Measurements from ENCODE around the gene PTPRN2.

PTPRN2 gene

DNA sequence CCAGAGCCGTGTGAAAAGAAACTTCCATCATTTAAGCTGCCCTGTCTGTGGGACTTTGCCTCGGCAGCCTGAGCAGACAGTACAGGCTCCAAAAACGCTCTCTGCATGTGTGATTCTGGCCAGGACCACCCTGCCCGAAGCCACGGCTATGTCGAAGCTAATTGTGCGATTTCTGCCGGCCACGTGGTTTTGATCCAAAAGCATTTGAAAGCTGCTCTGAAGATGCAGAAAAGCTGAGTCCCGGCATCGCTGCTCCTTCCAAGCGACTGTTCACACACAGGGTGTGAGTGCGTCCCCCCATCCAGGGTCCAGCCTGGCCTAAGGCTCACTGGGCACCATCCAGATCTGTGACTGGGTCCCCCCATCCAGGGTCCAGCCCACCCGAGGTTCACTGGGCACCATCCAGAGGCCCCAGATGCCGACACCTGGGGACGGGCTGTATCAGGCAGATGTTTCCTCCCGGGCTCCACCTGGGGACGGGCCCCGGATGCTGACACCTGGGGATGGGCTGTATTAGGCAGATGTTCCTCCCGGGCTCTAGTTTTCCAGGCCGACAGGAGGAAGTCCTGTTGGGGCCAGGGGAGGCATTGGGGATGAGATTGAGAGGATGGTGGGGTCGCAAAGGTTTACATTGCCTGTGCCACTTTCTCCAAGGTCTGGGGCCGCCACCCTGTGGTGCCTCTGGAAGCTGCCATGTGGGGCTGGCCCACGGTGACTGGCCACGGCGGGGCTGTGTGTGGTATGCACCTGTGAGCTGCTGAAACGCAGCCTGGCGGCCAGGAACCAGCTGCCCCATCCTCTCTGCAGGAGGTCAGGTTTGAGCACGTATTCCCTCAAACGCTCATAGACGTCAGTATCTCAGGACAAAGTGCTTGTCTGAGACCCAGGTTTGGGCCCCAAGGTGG is 723.5 kb downstream of the PTPRN2 start:
- no peak for DNase-seq

DNA sequence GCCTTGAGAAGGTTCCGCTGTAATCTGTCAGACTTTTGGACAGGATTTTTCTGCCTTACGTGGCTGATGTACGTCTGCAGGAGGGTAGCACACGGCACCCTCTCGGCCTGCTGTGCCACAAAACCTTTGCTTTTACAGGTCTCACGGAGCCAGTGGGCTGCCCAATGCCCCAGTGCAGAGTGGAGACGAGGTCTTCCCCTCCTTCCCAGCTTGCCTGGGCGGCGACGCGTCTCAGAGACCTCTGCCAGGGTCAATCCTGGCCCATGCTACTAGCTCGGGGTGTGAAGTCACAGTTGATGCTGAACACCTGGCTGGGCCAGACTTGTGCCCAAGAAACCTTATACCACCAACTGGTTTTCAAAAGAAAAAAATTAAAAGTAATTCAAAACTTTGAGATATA is 724.4 kb downstream of the PTPRN2 start:
- DNase-seq = no peak

DNA sequence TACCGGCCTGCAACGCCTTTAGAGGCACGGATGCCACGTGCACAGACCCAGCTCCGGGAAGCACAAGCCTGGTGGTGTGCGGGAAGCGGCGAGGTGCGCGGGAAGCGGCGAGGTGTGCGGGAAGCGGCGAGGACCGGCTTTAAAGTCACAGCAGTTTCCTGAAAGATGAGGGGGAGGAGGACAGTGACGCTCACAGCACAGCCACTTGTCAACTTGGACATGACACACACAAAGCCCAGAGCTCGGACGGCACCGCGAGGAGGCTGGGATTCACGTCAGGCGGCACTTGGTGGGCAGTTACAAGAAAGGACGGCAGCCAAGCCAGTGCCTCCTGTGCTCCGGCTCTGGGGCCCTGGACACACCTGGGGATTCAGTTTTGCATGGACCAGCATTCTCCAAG is 724.9 kb downstream of the PTPRN2 start:
- DNase-seq = no peak

DNA sequence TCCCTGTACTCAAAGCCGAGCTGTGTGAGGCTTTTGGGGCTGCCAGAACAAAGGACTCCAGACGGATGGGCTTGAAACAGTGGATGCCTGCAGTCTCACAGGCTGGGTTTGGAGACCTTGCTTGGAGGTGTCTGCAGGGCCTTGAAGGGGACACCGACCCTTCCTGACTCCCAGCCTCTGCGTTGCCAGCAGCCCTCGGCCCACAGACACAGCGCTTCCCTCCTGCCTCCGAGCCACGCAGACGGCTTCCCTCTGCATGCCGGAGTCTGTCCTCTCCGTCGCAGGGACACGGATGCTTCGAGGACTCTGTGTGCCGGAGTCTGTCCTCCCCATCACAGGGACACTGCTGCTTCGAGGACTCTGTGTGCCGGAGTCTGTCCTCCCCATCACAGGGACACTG is 726.1 kb downstream of the PTPRN2 start:
- DNase-seq = no peak

DNA sequence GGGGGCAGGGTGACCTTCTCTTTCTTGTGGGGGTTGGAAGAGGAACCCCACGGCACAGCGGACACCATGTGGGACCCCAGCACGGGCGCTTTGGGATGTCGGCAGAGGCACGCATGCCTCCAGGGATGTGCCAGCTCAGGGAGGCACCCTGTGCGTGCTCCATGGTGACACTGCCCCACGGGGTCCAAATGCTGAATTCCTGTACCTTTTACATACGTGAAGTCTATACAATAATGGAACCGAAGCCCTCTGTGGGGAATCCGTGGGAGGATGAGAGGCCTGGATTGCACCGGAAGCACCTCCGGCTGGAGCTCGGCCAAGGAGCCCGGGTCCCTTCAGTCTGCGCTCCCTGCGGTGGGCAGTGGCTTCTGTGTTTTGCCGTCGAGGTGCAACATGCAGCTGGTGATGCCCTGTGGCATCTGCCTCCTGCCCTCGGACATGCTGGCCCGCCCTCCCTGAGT is 726.6 kb downstream of the PTPRN2 start:
- no peak for DNase-seq

DNA sequence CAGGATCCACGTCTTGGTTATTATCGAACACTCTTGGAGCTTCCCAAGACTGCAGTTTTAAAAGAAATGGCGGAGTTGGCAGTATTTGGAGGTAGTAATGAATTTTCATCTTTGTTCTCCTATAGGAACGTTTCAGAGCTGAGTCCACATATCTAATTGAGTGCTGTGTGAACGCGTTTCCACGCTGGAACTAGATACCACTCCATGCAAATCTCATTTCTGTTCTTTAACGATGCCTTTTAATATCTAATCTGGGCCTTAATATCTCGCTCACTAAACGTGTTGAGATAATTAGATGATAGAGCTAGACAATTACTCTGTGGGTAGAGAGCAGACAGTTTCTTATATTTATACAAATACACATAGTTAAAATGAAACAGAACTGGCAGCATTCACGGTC is 727.2 kb downstream of the PTPRN2 start:
- DNase-seq = no peak

DNA sequence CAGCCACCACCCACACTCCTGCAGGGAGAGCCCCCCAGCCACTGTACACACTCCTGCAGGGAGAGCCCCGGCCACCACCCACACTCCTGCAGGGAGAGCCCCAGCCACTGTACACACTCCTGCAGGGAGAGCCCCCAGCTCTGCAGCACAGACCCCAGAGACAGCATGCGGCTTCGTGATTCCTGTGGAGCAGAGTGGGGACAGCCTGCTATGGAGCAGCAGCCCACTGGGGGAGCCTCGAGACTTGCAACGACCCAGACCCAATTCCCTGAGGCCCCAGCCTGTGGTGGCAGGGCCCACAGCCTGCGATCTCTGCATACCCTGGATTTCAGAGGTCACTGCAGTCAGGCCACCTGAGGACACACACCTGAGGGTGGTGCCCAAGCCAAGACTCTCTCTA is 727.7 kb downstream of the PTPRN2 start:
- DNase-seq = no peak

DNA sequence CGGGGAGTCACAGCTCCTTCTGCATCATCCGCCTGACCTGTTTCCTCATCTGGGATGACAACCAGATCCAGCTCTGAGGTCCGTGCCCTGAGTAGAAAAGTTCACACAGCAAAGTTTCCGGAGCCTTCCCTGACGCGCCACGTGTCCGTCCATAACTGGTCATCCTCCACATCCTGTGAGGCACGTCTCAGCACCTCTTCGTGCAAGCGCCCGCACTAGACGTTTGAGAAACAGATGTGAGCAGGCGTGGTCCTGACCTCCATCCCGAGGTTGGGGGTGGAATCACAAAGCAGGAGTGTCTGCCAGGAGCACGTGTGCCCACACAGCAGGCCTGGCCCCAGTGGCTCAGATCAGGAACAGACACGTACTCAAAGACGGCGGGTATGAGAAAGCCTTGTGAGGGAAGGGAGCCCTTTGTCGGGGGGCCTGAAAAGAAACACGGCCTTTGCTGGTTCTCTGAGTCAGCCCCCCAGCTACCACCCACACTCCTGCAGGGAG is 730.0 kb downstream of the PTPRN2 start:
- no peak for DNase-seq

DNA sequence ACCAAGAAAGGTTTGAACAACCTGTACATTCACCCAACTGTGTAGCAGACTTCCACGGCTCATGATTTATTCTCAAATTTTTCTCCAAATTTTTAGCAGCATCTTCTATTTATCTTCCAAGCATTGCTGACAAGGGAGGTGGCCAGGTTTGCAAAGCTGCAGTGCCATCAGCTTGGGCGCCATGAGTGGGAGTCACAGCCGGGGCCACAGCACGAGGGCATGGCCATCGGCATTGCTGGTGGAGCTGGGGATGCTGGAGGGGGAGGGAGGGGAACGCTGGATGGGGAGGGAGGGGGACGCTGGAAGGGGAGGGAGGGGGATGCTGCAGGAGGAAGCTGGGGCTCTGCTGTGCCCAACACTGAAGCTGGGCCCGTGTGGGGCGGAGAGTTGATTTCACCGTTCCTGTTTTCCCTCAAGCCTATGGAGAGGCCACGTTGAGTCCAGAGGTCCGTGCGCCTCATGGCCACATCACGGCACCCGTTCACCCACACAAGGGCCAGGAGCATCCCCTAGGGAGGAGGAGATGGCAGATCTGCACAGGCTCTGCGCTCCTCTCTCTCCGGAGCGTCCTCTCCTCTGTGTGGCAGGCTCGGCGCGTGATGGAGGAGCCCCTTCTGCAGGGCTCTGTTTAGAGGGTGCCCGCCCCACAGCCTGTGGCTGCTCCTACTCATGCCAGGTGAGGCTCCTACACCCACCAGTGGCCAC is 730.6 kb downstream of the PTPRN2 start:
- DNase-seq = no peak

DNA sequence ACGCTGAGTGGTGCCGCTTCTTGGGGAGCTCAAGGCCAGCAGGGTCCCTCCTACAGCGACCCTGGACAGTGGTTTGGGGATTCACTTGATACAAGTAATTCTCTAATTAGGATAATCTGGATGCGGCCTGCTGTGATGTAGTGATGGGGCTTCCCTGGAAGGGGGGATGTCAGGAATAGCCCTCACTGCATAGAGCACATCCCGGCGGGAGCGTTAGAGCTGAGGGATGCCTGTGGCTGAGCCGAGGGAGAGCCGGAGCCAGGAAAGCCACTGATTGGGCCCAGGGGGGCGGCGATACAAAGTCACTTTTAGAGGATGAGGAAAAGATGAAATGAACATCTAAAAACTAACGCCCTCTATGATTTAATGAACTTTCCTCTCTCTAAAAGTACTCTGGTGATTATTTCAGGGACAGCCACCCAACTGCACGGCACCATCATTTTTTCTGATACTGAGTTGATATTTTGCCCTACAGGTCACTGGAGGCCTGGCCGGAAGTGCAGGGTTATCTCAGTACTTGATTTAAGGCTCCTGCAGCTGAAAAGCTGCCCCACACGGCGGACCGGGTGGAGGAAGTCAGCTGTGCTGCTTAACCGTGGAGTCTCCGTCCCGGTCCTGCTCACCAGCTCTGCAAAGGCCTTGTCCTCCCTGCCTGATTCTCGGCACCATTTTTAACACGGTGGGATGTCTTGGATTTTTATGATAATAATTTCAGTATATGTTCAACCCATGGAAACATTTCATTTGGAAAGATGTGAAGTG is 732.0 kb downstream of the PTPRN2 start:
- DNase-seq = no peak

DNA sequence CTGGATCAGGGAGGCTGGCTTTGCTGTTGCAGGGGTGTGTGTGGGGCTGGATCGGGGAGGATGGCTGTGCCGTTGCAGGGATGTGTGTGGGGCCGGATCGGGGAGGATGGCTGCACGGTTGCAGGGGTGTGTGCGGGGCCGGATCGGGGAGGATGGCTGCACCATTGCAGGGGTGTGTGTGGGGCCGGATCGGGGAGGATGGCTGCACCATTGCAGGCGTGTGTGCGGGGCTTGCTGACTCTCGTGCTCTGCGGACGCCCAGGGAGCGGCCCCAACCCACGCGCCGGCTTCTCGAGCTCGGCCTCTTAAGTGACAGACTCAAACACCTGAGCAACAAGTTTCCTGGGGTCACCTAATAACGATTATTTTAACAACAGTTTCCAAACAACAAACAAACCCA is 732.6 kb downstream of the PTPRN2 start:
- no peak for DNase-seq

DNA sequence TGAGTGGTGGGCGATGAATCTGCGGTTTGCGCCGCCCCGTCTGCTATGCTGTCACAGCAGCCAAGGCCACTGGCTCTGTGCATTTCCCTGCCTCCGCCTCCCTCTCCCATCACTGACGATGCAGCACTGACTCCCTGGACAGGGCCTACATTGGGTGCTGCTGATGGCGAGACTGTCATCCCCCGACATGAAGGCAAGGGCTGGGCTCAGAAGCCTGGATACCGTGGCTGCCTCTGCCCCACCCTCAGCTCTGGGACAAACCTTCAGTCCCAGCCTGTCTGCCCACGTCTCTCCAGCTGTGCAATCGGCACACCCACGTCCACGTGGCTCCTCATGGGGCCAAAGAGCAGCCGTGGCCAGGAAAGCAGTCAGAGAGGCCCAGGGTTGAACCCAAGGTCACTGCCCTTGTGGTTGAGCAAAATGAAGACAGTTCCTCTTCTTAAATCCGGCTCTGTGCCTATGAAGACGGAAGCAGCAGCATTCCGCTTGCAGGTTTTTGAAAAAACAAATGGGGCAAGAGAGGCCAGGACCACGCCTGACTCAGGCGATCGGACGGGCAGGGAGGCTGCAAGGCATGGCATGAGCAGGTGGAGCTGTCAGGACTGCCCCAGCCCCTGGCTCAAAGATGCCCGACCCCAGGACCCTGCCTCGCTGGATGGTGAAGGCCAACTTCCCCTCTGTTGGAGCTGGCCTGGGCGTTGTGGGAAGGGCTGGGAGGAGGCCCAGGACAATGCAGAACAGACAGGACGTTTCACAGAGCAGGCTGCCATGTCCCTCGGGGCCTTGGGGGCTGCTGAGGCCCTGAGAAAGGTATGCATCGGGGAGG is 733.3 kb downstream of the PTPRN2 start:
- no peak for DNase-seq

DNA sequence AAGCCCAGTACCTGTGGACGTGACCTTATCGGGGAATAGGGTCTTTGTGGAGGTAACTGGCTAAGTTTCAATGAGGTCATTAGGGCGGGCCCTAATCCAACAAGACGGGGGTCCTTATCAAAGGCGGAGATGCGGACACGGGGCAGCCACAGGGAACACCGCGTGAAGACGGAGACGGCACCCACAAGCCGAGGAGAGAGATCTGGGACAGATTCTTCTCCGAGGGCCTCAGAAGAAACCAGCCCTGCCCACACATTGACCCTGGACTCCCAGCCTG is 733.9 kb downstream of the PTPRN2 start:
- no peak for DNase-seq

DNA sequence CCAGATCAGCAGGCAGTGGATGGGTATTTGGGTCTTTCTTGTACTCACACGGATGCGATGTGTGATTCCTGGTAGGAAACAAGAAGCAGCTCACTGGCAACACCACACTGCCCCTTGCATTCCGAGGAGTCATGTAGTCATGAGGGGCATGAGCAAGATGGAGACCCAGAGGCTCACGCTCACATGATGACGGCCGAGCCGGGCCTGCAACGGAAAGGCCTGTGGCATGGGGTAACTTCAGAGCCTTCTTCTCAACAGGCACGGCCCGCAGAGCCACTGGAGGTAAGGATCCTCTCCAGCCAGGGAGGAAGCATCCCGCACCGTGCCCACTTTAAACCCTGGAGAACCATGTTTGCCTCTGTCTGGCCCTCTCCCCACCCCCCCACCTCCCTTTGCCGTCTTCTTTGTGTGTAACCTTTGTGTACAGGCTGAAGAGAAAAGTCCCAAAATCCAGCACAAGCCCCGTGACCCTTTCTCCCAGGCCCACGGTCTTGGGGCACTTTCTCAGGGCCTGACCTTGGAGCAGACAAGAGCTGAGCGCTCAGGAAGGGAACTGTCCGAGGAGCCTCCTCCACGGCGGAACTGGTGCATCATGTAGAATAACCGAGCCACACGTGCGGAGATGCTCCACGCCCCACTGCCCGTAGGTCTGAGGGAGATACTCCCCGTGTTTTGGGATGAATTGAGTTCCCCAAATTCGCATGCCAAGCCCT is 734.4 kb downstream of the PTPRN2 start:
- DNase-seq = no peak

DNA sequence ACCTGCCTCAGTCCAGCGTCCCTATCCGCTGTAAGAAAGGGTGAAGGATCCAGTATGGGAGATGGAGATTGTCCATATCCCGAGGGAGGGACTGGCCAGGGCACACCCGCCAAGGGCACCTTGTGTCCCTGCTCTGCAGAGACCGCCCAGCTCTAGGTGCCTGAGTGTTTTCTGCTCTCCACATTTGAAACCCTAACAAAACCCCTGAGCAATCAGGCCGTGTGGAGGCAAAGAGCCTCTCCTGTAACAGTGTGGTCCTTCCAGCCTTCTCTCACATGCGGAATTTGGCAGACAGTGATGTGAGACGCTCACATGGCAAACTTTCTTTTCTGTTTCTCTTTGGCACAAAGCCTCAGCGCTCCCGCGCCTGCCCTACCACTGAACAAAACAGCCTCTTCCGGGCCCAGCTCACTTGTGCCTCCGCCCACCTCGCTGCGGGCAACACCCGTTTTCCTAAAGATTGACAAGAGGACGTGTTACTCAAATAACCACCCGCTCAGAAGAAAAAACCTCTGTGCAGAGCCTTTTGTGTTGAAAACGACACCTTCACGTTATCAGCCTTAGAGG is 736.0 kb downstream of the PTPRN2 start:
- no peak for DNase-seq

DNA sequence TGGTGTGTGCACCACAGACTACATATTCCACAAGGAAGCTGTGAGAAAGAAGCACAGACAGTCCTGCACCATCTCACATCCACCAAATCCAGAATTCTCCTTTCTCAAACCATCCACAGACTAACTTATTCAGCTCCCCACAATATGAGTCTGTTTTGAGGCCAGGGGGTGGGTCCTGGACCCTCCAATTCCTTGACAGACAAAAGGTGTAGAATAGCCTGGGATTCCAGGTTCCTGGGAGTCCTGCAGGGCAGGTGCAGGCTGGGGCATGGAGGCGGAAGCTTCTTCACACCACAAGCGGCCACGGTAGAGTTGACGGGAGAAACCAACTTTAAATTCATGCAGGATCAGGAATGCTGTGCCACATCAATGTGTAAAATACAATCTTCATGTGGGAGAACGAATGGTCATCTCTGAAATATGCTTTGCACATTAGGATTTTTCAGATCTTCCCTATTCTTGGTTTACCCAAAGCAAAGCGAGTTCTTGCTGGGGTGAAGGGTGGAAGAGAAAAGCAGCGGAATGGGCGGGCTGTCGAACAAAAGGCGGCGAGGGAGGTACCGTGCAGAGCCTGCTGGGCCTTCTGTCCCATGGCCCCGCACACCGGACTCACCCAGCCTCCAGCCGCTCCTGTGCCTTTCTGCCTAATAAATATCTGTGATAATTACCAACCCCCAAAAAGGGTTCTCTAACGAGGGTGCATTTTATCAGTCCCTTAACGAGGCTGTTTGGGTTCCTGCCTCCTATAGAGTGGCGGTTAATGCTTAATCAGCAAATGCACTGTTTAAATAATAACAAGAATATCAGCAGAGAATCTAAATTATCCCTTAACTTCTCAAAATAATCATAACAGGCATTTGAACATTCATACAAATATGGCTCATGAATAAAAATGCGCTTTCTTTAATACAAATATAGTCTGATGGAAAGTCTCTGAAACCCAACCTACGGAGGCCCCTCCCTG is 736.9 kb downstream of the PTPRN2 start:
- no peak for DNase-seq

DNA sequence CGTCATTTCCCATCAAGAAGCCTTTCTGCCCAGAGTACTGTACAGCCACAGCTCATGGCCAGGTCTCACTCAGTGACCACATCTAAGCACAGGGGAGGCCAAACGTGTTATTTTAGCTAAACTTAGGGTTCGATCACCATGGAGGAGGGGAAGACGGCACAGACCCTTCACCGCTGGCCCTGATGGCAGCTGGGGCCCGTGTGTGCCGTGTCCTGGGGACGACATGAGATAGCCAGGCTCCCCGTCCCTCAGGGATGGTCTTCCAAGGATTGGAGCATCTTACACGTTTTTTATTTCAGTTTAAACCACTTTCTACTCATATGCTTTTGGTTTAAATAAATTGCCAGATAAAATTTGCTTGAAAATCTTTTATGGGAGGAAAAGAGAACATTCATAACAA is 737.9 kb downstream of the PTPRN2 start:
- no peak for DNase-seq

DNA sequence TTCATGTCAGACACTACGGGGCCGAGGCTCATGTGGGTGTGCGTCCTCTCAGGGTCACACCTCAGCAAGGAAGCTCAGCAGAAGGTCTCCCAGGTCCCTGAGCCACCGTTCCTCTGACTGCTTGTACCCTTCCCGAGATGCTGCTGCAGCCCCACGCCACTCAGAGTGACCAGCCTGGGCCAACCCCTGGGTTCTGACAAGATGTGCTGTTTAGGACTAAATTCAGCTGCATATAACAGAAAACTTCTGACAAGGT is 738.4 kb downstream of the PTPRN2 start:
- DNase-seq = no peak

DNA sequence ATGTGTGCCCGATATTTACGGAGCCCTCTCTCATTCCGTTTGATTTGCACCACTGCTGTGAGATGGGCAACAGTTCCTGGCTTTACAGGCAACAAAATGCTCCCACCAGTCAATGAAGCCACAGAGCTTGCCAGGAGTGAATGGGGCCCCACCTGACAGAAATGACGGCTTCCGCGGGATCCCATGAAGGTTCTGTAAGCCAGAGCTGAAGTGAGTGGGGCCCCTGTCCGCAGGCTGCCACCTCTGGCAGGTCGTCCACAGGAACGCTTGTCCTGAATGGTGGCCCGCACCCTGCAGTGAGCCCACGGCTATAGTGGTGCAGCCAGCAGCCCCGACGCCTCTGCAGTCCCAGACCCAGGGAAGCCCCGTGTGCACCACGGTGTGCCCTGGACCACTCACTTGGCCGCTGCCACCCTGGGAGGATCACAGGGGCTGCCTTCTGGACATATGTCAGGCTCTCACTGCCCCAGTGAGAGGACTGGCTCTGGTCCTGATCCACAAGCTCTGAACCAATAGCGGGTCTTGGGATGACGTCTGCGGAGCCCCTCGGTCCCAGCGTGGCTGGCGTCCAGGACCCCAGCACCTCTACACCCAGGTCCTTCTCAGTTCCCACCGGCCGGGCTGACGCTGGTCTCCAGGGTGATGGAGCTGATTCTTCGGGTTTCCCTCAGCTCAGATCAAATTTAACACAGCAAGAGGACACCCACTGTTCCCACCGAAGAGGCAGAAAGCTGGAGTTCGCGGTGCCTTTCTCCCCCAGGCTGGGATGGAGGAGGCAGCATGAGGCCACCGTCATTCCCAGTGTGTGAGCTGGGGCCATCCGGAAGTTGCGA is 738.9 kb downstream of the PTPRN2 start:
- DNase-seq = no peak
